Liver (tissue), 3 donors: Measurements from ENCODE around the gene PLEKHA5.

Experiments
- ATF3 ChIP-seq: IDR thresholded peaks from 2 replicates; pipeline ENCODE4 v1.6.1; 2016; ENCODE audit warnings: antibody characterized with exemption
- CTCF ChIP-seq: fragments of 150-350 bp; IDR thresholded peaks from 2 replicates; pipeline ENCODE4 v1.5.1; 2017; ENCODE audit warnings: improper control_type of control experiment, low read depth, low read length; ENCODE audit not compliant: missing input control
- EGR1 ChIP-seq, 2 donors: IDR thresholded peaks; 2 replicates each; pipeline ENCODE4 v1.6.1; 2016 to 2018; ENCODE audit warnings: antibody characterized with exemption in 2 of 2, low read depth in 2 of 2
- FOXA2 ChIP-seq: IDR thresholded peaks from 2 replicates; pipeline ENCODE4 v1.6.1; 2016; ENCODE audit warnings: antibody characterized with exemption
- GABPA ChIP-seq, 2 donors: IDR thresholded peaks in 1 of 2; conservative IDR thresholded peaks in 1 of 2; 2 replicates each; pipeline ENCODE4 v1.6.1; 2016; ENCODE audit warnings: antibody characterized with exemption in 2 of 2, mild to moderate bottlenecking in 1 of 2, moderate library complexity in 1 of 2
- JUND ChIP-seq, 2 donors: IDR thresholded peaks; 2 replicates each; pipeline ENCODE4 v1.6.1; 2016; ENCODE audit warnings: antibody characterized with exemption in 2 of 2
- MAX ChIP-seq: IDR thresholded peaks from 2 replicates; pipeline ENCODE4 v1.6.1; 2016; ENCODE audit warnings: antibody characterized with exemption
- RAD21 ChIP-seq, 2 donors: IDR thresholded peaks; 2 replicates each; pipeline ENCODE4 v1.6.1; 2016; ENCODE audit warnings: antibody characterized with exemption in 2 of 2, mild to moderate bottlenecking in 2 of 2
- REST ChIP-seq: IDR thresholded peaks from 2 replicates; pipeline ENCODE4 v1.6.1; 2016; ENCODE audit warnings: antibody characterized with exemption, mild to moderate bottlenecking
- RXRA ChIP-seq, 2 donors: IDR thresholded peaks; 2 replicates each; pipeline ENCODE4 v1.6.1; 2017 to 2018; ENCODE audit warnings: antibody characterized with exemption in 2 of 2, mild to moderate bottlenecking in 1 of 2
- SP1 ChIP-seq: IDR thresholded peaks from 2 replicates; pipeline ENCODE4 v1.6.1; 2018; ENCODE audit warnings: antibody characterized with exemption, mild to moderate bottlenecking
- TAF1 ChIP-seq: conservative IDR thresholded peaks from 2 replicates; pipeline ENCODE4 v1.6.1; 2016; ENCODE audit warnings: antibody characterized with exemption, mild to moderate bottlenecking
- YY1 ChIP-seq: IDR thresholded peaks from 2 replicates; pipeline ENCODE4 v1.6.1; 2016; ENCODE audit warnings: antibody characterized with exemption, mild to moderate bottlenecking
- ZBTB33 ChIP-seq: IDR thresholded peaks from 2 replicates; pipeline ENCODE4 v1.6.1; 2016; ENCODE audit warnings: antibody characterized with exemption
- donor health status: healthy.
- donor health status: healthy.

GRCh38 chr12:19144287-19144686, 14.8 kb downstream of the PLEKHA5 start:
- TF ChIP-seq CTCF (no peak), REST (no peak), GABPA (IDR thresholded peaks at IDR 0.05 in 1 of 2, conservative IDR thresholded peaks at IDR 0.05 in 1 of 2) (no peak), JUND (IDR thresholded peaks at IDR 0.05) (no peak), SP1 (no peak), ATF3 (no peak), YY1 (no peak), RAD21 (IDR thresholded peaks at IDR 0.05) (no peak), TAF1 (no peak), ZBTB33 (no peak), MAX (no peak), EGR1 (IDR thresholded peaks at IDR 0.05; ENCODE audit: low read depth in 2 of 2) (no peak), FOXA2 (no peak), RXRA (IDR thresholded peaks at IDR 0.05) (no peak)
